HG03521 (cell line): ENCODE measurements around the gene MUSK.
"Not testable (repeated sequence)": the region's sequence is repeated elsewhere in the genome, so short reads cannot be mapped to it uniquely, and the experiment has no call there.

ENCODE experiments used
- ATAC-seq: cut with Tn5 transposase; IDR thresholded peaks from one replicate; pipeline ENCODE4 v1.9.1; 2021; ENCODE audit warnings: mild to moderate bottlenecking, moderate library complexity; ENCODE audit not compliant: unreplicated experiment

Gene MUSK

GRCh38 chr9:110807956-110808598 is 139.5 kb downstream of the MUSK start:
- peak; percentile 68 for ATAC-seq

- ATAC-seq = peak; percentile 90
These were observed 140.0 kb downstream of the MUSK start for GRCh38 chr9:110808599-110808980.

- peak; percentile 45 for ATAC-seq
These were observed 140.5 kb downstream of the MUSK start for GRCh38 chr9:110809038-110809595.

- ATAC-seq = no peak
These were observed 141.8 kb downstream of the MUSK start for GRCh38 chr9:110810262-110810976.

GRCh38 chr9:110812886-110813285 is 144.3 kb downstream of the MUSK start:
- no peak for ATAC-seq

- no peak for ATAC-seq
These were observed 145.6 kb downstream of the MUSK start for GRCh38 chr9:110814159-110814558.

GRCh38 chr9:110815361-110815760 is 146.8 kb downstream of the MUSK start:
- ATAC-seq = no peak

GRCh38 chr9:110820381-110820780 is 151.8 kb downstream of the MUSK start:
- ATAC-seq = no peak

- peak; percentile 93 for ATAC-seq
These were observed 152.5 kb downstream of the MUSK start for GRCh38 chr9:110821064-110821463.

GRCh38 chr9:110825129-110825528 is 156.5 kb downstream of the MUSK start:
- ATAC-seq = not testable (repeated sequence)

GRCh38 chr9:110825950-110826349 is 157.4 kb downstream of the MUSK start:
- ATAC-seq = no peak

GRCh38 chr9:110826400-110826799 is 157.8 kb downstream of the MUSK start:
- not testable (repeated sequence) for ATAC-seq

- ATAC-seq = no peak
These were observed 159.7 kb downstream of the MUSK start for GRCh38 chr9:110828264-110828663.

GRCh38 chr9:110830495-110830894 is 161.9 kb downstream of the MUSK start:
- no peak for ATAC-seq

GRCh38 chr9:110832926-110833325 is 164.3 kb downstream of the MUSK start:
- ATAC-seq = no peak

- no peak for ATAC-seq
These were observed 166.8 kb downstream of the MUSK start for GRCh38 chr9:110835404-110835803.

GRCh38 chr9:110835859-110836271 is 167.3 kb downstream of the MUSK start:
- no peak for ATAC-seq

GRCh38 chr9:110837401-110838005 is 168.9 kb downstream of the MUSK start:
- no peak for ATAC-seq

- no peak for ATAC-seq
These were observed 173.6 kb downstream of the MUSK start for GRCh38 chr9:110842169-110842568.

- no peak for ATAC-seq
These were observed 174.4 kb downstream of the MUSK start for GRCh38 chr9:110842986-110843385.

- ATAC-seq = no peak
These were observed 175.5 kb downstream of the MUSK start for GRCh38 chr9:110844121-110844520.

- no peak for ATAC-seq
These were observed 177.6 kb downstream of the MUSK start for GRCh38 chr9:110846215-110846614.
